HG03378 (cell line): Measurements from ENCODE around the gene PKDREJ.

Experiments
- ATAC-seq: cut with Tn5 transposase; IDR thresholded peaks from one replicate; pipeline ENCODE4 v1.9.1; 2021; ENCODE audit warnings: mild to moderate bottlenecking, moderate library complexity; ENCODE audit not compliant: unreplicated experiment

Gene PKDREJ

GRCh38 chr22:46290121-46290842, 27.1 kb upstream of the PKDREJ start:
- ATAC-seq = no peak

DNA sequence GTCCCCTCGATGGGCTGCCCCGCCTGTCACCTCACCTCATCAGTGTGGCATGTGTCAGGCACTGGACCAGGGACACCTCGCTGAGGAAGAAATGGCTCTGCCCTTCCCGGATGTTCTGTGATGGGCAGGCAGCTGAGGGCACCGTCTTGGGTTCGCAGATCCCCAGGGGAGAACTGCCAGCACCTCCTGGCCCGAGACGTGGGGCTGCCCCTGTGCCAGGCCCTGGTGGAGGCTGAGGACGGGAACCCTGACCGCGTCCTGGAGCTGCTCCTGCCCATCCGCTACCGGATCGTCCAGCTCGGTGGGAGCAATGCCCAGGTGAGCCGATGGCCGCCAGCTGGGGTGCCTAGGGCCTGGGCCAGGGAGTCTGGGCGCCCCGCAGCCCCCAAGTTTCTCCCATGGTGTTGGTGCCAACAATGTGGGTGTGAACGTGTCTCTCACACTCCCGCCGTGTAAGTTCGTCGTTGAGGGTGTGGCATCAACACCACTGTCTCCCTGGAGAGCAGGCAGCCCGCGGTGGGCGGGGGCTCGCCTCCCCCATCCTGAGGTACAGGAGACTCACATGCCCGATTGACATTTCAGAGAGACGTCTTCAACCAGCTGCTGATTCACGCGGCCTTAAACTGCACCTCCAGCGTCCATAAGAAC, 26.2 kb upstream of the PKDREJ start:
- no peak for ATAC-seq

- no peak for ATAC-seq
Observed at GRCh38 chr22:46288846-46289243, 25.7 kb upstream of the PKDREJ start.

GRCh38 chr22:46287873-46288751, 25.0 kb upstream of the PKDREJ start:
- ATAC-seq = no peak

DNA sequence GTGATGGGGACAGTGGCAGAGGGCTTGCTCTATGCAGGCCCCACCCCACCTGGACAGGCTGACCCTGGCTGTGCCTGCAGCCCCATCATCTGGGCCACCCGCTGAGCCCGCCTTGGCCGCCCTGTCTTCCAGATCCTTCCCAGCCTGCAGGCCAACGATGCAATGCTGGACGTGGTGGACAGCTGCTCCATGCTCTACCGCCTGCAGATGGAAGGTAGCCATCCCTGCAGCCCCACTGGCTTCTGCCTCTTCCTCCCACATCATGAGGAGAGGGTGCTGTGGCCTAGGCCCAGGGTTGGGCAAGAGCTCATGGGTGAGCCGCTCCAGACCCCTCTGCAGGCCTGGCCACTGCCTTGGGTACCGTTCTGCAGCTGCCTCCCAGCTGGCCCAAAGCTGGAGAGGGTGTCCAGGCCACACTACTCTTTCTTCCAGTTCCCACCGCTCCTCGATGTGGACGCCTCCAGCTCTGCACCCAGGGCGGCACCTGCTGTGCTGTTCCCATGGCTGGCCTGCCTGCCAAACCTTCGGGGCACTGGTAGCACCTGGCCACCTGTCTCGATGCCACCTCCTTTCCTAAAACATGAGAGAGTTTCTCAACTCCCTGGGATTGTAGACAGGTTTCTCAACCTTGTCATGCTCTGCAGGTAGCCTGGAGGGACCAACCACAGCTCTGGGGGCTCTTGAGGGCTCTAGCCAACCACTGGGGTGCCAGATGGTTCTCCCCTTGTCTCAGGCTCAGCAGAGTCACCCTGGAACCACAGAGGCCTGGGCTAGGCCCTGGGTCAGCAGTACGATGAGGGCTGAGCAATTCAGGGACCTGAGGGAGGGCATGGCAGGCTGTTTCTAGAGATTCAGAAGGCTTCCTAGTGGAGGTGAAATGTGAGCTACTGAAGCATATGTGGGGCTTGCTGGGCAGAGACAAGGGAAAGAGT, 24.1 kb upstream of the PKDREJ start:
- no peak for ATAC-seq

GRCh38 chr22:46286006-46286405, 22.9 kb upstream of the PKDREJ start:
- no peak for ATAC-seq

DNA sequence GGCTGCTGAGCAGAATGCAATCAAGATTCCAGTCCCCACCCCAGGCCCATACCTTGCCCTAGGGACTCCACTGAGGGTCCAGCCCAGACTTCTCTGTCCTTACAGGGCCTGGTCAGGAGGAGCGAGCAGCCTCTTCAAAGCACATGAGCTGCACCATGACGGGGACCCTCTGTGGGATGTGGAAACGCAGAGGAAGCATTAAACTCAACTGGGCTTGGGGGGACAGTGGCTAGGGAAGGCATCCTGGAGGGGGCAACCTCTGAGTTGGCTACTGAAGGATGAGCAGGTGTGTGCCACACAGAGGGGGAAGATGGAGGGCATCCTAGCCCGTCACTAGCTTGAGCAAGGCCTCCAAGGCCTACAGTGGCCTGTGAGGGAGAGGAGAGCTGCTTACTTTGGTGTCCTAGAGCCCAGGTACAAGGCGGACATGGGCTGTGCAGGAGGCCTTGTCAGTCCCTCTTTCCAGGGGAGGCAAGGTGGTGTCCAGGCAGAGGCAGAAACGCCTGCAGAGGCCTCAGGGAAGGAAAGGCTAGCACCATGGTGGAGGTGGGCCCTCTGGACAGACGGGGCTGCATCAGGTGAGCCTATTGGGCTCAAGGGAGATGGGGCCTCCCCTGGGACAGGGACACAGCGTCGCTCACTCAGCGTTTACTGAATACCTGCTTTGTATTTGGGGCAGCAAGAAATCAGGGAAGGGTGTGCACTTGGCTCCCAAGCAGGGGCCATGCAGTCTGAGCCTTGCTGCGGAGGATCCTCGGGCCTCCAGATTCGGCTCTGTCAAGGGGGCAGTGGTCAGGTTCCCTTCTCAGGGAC, 18.9 kb upstream of the PKDREJ start:
- ATAC-seq = no peak

GRCh38 chr22:46280999-46281623, 18.0 kb upstream of the PKDREJ start:
- ATAC-seq = no peak

DNA sequence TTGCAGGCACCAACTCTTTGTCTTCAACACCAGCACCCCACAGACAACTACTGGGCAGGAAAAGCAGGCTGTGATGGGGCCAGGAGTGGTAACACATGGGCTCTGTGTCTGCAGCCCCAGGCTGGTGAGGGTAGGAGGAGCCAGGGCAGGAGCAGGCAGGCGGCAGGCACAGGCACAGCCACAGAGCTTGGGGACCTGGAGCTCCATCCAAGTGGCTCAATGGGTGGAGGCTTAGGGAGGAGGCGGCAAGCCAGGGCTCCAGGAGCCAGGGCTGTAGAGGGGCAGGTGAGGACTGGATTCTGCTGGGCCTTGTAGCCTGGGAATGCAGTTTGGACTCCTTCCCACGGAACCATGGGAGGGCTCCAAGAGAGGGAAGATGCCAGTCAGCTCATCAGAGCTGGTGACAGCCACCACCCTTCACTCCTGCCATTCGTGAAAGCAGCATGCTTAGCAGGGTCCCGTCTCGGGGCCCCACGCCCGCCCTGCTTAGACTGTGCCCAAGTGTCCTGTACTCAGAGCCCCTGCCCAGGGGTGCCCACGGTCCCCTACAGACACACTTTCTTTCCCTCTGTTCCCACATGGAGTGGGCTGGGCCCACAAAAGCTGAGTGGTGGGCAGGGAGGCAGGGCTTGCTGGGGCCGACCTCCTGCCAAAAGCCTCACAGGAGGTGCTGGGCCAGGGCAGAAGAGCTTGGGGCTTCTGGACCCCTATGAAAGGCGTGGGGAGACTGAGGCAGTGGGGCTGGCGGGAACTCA, 17.1 kb upstream of the PKDREJ start:
- ATAC-seq = no peak

DNA sequence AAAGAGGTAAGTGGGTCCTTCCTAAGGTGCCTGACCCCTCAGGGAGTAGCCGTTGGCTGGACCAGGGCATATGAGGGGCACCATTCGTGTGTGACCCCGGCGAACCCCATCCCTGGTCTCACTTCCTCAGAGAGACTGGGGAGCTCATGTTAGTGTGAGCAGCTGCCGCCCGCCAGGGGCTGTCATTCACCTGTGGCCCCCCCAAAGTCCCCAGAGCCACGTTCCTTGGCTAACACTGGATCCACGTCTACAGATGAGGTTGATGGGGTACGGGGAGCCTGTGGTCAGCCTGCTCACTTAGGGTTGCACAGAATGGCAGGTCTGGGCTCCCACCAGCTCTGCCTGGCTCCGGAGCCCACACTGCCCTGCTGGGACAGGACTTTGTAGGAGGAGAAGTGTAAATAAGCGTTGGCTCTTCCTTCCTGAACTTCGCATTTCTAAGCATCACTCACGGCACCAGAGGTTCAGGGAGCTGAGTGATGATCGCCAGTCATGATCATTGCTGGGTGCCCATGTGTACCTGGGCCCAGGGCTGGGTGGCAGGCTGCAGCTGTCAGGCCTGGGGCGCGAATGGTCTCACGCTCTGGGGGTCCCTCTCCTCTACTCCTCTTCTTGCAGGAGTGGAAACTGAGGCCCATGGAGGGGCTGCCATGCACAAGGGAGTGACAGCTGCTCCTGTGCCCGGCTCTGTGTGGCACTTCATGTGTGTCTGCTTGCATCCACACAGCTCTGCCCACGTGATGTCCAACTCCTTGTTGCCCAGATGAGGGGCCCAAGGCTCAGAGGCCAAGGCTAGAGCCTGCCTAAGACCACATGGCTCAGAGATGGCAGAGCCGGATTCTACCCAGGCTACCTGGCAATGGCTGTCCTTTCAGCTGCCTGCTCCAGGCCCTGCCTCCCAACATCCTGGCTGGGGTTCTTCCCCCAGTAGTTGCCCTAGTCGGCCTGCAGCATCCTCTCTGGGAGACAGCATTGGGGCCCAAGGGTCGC, 15.8 kb upstream of the PKDREJ start:
- ATAC-seq = no peak

- ATAC-seq = no peak
Observed at GRCh38 chr22:46276563-46276962, 13.4 kb upstream of the PKDREJ start.

- ATAC-seq = no peak
Observed at GRCh38 chr22:46275455-46276122, 12.4 kb upstream of the PKDREJ start.

- ATAC-seq = no peak
Observed at GRCh38 chr22:46274381-46274780, 11.2 kb upstream of the PKDREJ start.

DNA sequence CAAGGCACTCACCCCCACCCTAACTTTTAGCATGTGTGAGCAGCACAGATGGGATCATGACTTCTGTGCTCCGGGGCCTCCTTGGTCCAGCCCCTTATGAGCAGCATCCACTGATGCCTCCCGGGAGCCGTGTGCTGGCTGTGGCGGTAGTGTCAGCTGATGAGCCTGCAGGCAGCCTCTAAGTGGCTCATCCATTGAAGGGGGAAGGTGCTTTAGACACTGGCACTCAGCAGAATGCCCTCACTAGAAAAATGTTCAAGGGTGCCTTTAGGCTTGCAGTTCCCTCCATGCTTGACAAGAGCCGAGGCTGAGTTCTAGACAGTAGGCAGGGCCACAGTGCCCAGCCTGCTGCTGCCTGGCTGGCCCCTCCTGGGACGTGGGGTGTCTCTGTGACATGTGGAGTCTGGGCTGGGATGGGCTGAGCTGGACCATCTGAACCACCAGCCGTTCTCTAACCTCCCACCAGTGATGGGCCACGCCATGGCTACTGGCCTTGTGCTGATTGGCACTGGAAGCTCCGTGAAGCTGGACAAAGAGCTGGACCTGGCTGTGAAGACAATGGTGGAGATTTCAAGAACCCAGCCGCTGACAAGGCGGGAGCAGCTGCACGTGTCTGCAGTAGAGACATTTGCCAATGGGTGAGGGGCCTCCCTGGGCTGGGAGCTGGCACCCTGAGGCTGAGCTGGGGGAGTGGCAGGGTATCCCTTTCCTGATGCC, 10.4 kb upstream of the PKDREJ start:
- ATAC-seq = no peak

DNA sequence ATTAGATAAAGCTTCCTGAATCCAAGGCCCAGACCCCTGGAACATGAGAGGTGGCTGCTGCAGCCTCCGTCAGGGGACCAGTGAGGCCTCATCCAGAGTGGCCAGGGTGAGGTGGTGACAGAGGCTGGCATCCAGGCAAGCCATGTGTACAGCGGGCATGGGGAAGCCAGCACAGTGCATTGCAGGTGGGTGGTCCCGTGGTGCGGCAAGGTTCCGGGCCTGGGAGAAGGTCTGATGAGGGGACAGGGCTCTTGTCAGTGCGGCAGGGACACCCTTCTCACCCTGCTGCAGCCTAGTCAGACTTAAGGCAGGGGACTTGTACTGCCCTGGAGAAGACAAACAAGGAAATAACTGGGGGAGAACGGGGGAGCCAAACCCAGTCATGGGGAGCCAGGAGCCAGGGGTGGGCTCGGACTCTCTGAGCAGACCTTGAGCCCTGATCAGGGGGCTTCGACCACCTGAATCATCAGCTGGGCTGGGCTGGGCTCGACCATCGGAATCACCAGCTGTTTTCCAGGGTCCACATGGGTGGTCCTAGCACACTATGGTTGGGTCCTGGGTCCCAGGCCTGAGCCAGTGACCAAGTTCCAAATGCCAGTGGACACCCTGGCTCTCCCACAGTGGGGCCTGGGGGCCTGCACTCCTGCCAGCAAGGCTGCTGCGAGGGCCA, 9.8 kb upstream of the PKDREJ start:
- ATAC-seq = no peak

DNA sequence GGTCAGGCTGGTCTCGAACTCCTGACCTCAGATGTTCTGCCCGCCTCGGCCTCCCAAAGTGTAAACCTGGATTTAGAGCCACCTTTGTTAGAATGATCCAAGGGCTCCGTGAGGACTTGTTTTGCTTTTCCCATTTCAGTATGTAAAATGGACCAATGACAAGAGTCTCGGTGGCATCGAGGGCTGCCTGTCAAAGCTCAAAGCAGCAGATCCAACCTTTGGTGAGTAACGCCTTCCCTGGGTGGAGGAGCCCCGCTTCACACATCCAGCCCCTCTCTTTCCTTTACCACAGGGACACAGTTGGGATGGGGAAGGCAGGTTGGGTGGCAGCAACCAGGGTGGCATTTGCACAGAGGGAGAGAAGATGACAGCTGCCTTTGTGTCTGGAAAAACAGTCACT, 9.1 kb upstream of the PKDREJ start:
- ATAC-seq = no peak
